ENCODE data around the gene RBM33.

RBM33 gene

GRCh38 chr7:155694851-155695250 lies 50.4 kb downstream of the RBM33 start:
- no peak for DNase-seq

DNA sequence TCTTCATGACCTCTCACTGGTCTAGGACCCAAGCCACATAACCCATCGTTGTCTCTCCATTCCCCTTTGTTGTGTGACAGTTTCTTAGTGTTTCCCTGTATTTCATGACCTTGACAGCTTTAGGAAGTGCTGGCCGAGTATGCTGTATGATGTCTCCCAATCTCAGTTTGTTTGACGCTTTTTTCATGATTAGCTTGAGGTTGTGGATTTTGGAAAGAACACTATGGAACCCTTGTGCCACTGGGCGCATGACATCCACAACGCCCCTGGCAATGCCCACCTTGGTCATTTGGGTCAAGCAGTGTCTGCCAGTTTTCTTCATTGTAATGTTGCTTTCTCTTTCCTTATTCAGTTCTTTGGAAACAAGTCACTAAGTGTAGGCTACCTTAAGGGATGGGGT lies 52.3 kb downstream of the RBM33 start:
- no peak for DNase-seq

- no peak for DNase-seq
Observed at GRCh38 chr7:155698633-155699032, 54.2 kb downstream of the RBM33 start.

GRCh38 chr7:155699180-155699579 lies 54.7 kb downstream of the RBM33 start:
- DNase-seq: no peak

- DNase-seq: no peak
Observed at GRCh38 chr7:155700847-155701246, 56.4 kb downstream of the RBM33 start.

DNA sequence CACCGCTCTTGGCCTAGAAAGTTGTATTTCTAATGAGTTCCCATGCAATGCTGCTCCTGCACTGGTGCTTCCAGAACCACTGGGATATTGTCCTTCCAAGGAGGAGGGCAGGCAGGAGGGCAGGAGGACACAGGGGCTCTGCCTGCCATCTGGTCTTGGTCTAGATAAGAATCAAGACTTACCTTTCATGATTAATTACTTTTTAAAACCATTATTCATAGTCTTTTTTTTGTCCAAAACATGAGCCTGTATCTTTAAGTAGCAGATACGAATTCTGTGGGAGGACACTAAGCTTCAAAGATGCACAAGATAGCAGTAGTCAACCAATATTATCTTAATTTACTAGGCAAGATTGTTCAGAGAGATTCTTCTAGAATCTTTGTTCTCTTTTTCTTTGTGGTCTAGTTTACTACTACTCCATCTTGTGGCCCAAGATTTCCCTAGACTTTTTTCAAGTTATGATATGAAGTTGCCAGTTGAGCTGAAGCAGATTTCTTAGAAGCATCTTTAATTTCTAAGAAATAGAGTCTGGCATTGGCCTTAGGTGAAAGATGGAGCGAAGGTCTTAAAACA lies 57.6 kb downstream of the RBM33 start:
- no peak for DNase-seq

DNA sequence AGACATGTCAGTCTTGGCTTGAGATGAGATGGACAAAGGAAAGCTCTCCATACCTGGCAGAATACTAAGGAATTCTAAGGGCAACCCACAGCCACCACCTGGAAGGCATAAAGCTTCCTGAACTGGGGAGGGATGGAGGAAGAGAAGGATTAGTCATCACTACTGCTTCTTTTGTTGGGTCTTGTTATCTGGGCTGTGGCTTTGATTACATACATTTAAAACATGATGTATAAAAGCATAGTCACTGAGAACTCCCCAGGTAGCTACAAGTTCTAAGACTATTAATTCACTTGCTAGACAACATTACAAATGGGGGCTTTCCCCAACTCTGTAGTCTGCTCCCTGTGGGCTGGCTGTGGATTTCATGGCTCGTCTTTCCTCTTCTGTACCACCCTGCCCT lies 58.2 kb downstream of the RBM33 start:
- no peak for DNase-seq

- no peak for DNase-seq
Observed at GRCh38 chr7:155705623-155706360, 61.3 kb downstream of the RBM33 start.

DNA sequence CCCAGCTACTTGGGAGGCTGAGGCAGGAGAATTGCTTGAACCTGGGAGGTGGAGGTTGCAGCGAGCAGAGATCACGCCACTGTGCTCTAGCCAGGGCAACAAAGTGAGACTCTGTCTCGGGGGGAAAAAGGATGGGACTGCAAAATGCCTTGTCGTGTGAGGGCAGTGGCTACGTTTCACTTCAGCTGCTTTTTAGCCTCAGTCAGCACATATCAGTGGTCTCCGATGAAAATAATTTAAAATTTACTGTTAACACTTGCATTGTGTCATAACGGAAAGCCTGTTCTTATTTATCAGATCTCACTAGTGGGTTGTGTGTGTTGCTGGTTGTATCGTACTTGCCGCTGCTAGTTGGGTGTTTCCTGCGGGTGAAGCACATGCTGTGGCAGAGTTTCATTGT lies 61.9 kb downstream of the RBM33 start:
- no peak for DNase-seq

GRCh38 chr7:155709453-155709852 lies 65.0 kb downstream of the RBM33 start:
- DNase-seq: no peak

- DNase-seq: no peak
Observed at GRCh38 chr7:155710031-155710430, 65.6 kb downstream of the RBM33 start.

DNA sequence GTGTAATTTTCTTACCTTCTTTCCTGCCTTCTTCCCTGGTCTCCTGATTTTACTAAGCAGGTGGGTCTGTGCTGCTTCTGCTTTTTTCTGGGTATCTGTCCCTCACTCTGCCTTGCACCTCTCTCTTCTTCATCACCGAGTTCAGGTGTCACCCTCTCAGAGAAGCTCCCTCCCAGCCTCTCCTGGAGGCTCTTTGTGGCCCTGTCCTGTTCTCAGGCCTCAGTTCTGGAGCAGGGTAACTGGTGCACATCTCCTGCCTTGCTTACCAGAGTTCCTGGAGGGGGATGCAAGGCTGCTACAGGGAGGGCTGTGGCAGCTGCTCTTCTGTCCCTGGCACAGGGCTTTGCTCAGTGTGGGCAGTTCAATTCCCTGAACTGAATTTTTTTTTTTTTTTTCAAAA lies 66.1 kb downstream of the RBM33 start:
- DNase-seq: no peak

GRCh38 chr7:155711081-155711480 lies 66.6 kb downstream of the RBM33 start:
- DNase-seq: no peak

DNA sequence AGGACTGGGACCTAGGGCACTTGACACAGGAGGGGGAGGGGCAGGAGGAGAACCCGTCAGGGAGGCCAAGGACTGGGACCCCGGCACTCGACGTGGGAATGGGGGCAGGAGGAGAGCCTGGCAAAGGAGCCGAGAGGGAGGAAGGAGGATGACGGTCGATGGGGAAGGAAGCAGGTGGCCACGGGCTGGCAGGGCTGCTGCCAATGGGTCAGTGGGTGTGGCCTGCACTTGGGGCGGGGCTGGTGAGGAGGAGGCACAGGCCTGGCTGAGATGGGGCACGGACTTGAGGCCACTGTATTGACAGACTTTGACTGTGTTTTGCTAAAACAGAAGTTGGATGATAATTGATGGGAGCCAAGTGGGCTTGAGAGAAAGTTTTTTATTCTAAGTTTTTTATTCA lies 68.9 kb downstream of the RBM33 start:
- DNase-seq: no peak

GRCh38 chr7:155714702-155715101 lies 70.2 kb downstream of the RBM33 start:
- DNase-seq: no peak

- no peak for DNase-seq
Observed at GRCh38 chr7:155715111-155715805, 70.8 kb downstream of the RBM33 start.

DNA sequence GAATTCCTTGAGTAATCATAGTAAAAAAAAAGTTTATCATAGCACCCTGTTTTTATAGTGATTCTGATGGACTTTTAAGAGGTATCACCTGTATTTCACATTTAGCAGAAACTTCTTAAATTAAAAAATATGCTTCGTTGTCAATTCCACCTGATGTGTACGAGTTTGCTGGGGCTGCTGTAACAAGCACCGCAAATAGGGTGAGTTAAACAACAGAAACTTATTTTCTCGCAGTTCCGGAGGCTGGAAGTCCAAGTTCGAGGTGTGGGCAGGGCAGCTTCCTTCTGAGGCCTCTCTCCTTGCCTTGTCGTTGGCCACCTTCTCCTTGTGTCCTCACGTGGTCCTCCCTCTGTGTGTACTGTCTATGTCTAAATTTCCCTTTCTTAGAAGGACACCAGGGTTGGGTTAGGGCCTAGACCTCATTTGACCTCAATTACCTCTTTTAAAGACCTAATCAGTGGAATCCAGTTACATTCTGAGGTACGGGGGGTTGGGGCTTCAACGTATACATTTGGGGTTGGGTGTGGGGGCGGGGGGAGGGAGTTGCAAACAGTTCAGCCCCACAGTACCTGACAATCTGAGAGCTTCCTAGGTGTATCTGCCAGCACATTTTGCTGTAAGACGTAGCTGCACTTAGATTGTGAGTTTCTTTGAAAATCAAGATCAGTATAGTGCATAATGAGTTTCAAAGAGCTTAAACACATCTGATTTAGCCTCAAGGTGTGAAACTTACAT lies 72.7 kb downstream of the RBM33 start:
- DNase-seq: no peak

DNA sequence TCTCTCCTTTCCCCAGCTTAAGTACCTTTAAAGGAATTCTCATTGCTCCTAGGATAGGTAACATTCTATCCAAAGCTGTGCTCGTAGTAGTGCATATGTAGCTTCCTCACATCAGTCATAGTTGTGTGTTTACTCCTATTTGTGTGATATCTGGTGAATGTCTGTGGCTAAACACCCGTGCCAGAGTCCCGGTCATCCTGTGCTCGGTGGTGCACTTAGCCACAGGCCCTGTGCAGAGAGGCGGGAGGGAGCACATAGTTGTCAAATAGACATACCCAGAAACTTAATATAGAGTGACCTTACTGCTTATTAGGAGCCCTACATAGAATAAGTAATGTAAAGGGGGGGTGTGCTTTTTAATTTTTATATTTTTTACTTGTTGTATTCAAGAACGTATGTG lies 76.6 kb downstream of the RBM33 start:
- DNase-seq: no peak

GRCh38 chr7:155722118-155722517 lies 77.7 kb downstream of the RBM33 start:
- no peak for DNase-seq

- DNase-seq: no peak
Observed at GRCh38 chr7:155722936-155723335, 78.5 kb downstream of the RBM33 start.

GRCh38 chr7:155724327-155725005 lies 80.0 kb downstream of the RBM33 start:
- DNase-seq: no peak

- no peak for DNase-seq
Observed at GRCh38 chr7:155725006-155725355, 80.5 kb downstream of the RBM33 start.

DNA sequence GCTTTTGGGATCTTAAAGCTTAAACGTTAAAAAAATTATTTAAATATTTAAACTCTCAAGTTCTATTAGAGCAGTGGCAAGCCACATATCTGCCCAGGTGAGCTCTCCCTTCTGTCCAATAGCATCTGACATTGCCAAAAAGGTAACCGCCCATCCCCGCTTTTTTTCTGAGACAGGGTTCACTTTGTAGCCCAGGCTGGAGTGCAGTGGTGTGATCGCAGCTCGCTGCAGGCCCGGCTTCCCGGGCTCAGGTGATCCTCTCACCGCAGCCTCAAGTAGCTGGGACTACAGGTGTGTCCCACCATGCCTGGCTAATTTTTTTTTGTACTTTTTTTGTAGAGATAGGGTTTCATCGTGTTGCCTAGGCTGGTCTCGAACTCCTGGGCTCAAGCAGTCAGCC lies 83.2 kb downstream of the RBM33 start:
- no peak for DNase-seq
